Pons (tissue), 1 donor: ENCODE measurements around the gene SDF2.
"Not testable (repeated sequence)": the region's sequence is repeated elsewhere in the genome, so short reads cannot be mapped to it uniquely, and the experiment has no call there.

ENCODE experiments used
- DNase-seq: peaks from one replicate; pipeline ENCODE4 v3.0.0-alpha.2; 2016; ENCODE audit warnings: low spot score

Gene SDF2

GRCh38 chr17:28684963-28685362, 23.3 kb upstream of the SDF2 start:
- DNase-seq = peak; percentile 94

GRCh38 chr17:28682655-28683054, 20.9 kb upstream of the SDF2 start:
- DNase-seq = no peak

GRCh38 chr17:28675980-28676379, 14.3 kb upstream of the SDF2 start:
- DNase-seq = no peak

- DNase-seq = no peak
Observed at GRCh38 chr17:28675490-28675889, 13.8 kb upstream of the SDF2 start.

- DNase-seq = no peak
Observed at GRCh38 chr17:28669918-28670317, 8.2 kb upstream of the SDF2 start.

- no peak for DNase-seq
Observed at GRCh38 chr17:28667870-28668269, 6.2 kb upstream of the SDF2 start.

GRCh38 chr17:28665994-28666393, 4.3 kb upstream of the SDF2 start:
- no peak for DNase-seq

- no peak for DNase-seq
Observed at GRCh38 chr17:28663723-28664122, 2.0 kb upstream of the SDF2 start.

- DNase-seq = no peak
Observed at GRCh38 chr17:28662527-28662829, 772 bp upstream of the SDF2 start.

- DNase-seq = not testable (repeated sequence)
Observed at GRCh38 chr17:28659497-28659881, 2.2 kb downstream of the SDF2 start.

- DNase-seq = not testable (repeated sequence)
Observed at GRCh38 chr17:28658766-28659496, 2.8 kb downstream of the SDF2 start.

- DNase-seq = not testable (repeated sequence)
Observed at GRCh38 chr17:28658342-28658741, 3.4 kb downstream of the SDF2 start.

GRCh38 chr17:28657756-28658155, 4.0 kb downstream of the SDF2 start:
- DNase-seq = no peak

GRCh38 chr17:28655160-28655559, 6.5 kb downstream of the SDF2 start:
- no peak for DNase-seq

- DNase-seq = no peak
Observed at GRCh38 chr17:28648698-28649097, 13.0 kb downstream of the SDF2 start.

GRCh38 chr17:28646039-28646754, 15.5 kb downstream of the SDF2 start:
- no peak for DNase-seq

GRCh38 chr17:28645576-28645939, 16.1 kb downstream of the SDF2 start:
- DNase-seq = no peak

GRCh38 chr17:28644787-28645575, 16.7 kb downstream of the SDF2 start, which contains the start of gene BLTP2:
TSS of gene BLTP2 (minus strand) at chr17:28645158. CDS start at chr17:28645056, 102 bp downstream.
- peak; percentile 91 for DNase-seq

GRCh38 chr17:28643983-28644786, 17.5 kb downstream of the SDF2 start:
- DNase-seq = peak; percentile 50

GRCh38 chr17:28641579-28641978, 20.1 kb downstream of the SDF2 start:
- no peak for DNase-seq

- no peak for DNase-seq
Observed at GRCh38 chr17:28635506-28635905, 26.2 kb downstream of the SDF2 start.

GRCh38 chr17:28634206-28634865, 27.4 kb downstream of the SDF2 start:
- no peak for DNase-seq
